ENCODE data around the gene WDR49. TPM values are rescaled to one million over a fixed set of nuclear protein-coding genes. Genes with fewer than 3 reads are reported as not detected.

WDR49 gene
- total RNA-seq, 1 donor from 2014 or later: 1.2 TPM

GRCh38 chr3:167483708-167484475 lies 169.8 kb downstream of the WDR49 start:
- Mint-ChIP-seq H3K27ac (no peak overlapping the region), H3K36me3 (no peaks in the 10 kb centered on the region), H3K4me3 (no peak overlapping the region), H3K4me1 (ENCODE audit: unreplicated experiment) (no peaks in the 10 kb centered on the region), H3K27me3 (no peaks in the 10 kb centered on the region), H3K9me3 (no peaks in the 10 kb centered on the region)
- TF ChIP-seq, protein P1, sequence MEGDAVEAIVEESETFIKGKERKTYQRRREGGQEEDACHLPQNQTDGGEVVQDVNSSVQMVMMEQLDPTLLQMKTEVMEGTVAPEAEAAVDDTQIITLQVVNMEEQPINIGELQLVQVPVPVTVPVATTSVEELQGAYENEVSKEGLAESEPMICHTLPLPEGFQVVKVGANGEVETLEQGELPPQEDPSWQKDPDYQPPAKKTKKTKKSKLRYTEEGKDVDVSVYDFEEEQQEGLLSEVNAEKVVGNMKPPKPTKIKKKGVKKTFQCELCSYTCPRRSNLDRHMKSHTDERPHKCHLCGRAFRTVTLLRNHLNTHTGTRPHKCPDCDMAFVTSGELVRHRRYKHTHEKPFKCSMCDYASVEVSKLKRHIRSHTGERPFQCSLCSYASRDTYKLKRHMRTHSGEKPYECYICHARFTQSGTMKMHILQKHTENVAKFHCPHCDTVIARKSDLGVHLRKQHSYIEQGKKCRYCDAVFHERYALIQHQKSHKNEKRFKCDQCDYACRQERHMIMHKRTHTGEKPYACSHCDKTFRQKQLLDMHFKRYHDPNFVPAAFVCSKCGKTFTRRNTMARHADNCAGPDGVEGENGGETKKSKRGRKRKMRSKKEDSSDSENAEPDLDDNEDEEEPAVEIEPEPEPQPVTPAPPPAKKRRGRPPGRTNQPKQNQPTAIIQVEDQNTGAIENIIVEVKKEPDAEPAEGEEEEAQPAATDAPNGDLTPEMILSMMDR (conservative IDR thresholded peaks at IDR 0.05): no peak
- no peak for DNase-seq (ENCODE audit: extremely low spot score, unreplicated experiment)

DNA sequence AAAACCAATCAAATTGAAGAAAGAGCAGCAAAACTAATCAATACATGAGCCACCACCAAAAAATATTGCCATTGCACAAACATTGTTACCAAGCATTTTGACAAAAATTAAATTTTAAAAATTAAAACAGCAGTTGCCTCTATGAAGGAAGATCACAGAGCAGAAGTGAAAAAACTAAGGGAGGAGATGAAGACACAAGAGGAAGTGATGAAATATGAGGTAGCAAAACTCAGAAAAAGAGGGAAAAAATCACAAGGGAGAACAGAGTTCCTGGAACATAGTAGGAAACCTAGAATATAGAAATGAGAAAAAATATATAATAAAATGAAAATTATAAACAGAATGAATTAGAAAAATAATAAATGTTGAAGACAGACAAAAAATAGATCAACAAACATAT lies 172.6 kb downstream of the WDR49 start:
- Mint-ChIP-seq H3K4me3 (no peak overlapping the region), H3K27me3 (no peaks in the 10 kb centered on the region), H3K27ac (no peak overlapping the region), H3K36me3 (no peaks in the 10 kb centered on the region), H3K4me1 (ENCODE audit: unreplicated experiment) (no peaks in the 10 kb centered on the region), H3K9me3 (no peaks in the 10 kb centered on the region)
- DNase-seq (ENCODE audit: extremely low spot score, unreplicated experiment): no peak
- TF ChIP-seq, protein P1 (conservative IDR thresholded peaks at IDR 0.05): no peak

GRCh38 chr3:167480748-167481147 lies 173.0 kb downstream of the WDR49 start:
- Mint-ChIP-seq H3K4me3 (no peak overlapping the region), H3K27ac (no peak overlapping the region), H3K27me3 (no peaks in the 10 kb centered on the region), H3K9me3 (no peaks in the 10 kb centered on the region), H3K4me1 (ENCODE audit: unreplicated experiment) (no peaks in the 10 kb centered on the region), H3K36me3 (no peaks in the 10 kb centered on the region)
- no peak for DNase-seq (ENCODE audit: extremely low spot score, unreplicated experiment)
- TF ChIP-seq, protein P1 (conservative IDR thresholded peaks at IDR 0.05): no peak

DNA sequence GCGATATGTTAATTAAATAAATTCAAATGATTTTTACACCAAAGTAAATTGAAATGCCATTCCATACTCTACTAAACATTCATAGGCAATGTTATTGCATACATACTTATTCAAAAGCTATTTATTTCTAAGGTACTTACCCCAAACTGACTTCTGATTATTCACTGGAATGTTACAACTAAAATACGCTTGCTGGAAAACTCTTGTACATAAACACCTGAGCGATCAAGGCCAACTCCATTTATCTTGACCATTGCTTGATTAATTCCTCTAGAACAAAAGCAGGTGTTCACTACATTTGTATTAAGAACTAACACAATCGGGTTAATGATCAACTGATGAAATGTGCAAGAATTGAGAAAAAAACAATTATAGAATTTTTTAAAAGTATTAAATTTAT lies 179.9 kb downstream of the WDR49 start, which contains the start of gene SERPINI2:
Gene SERPINI2, minus strand, starts transcription at position 180 of the 400 bp plus-strand sequence. CDS start 2,208 bp downstream, outside the sequence.
- TF ChIP-seq, protein P1 (conservative IDR thresholded peaks at IDR 0.05): no peak
- Mint-ChIP-seq H3K27ac (no peak within 1 kb of the TSS), H3K27me3 (no peaks in the 10 kb centered on the region), H3K4me1 (ENCODE audit: unreplicated experiment) (no peaks in the 10 kb centered on the region), H3K9me3 (no peaks in the 10 kb centered on the region), H3K4me3 (no peak within 1 kb of the TSS), H3K36me3 (no peaks in the 10 kb centered on the region)
- DNase-seq (ENCODE audit: extremely low spot score, unreplicated experiment): no peak

GRCh38 chr3:167469381-167469780 lies 184.4 kb downstream of the WDR49 start:
- no peak for DNase-seq (ENCODE audit: extremely low spot score, unreplicated experiment)
- TF ChIP-seq, protein P1 (conservative IDR thresholded peaks at IDR 0.05): no peak
- Mint-ChIP-seq H3K27me3 (no peaks in the 10 kb centered on the region), H3K4me1 (ENCODE audit: unreplicated experiment) (no peaks in the 10 kb centered on the region), H3K4me3 (no peak overlapping the region), H3K27ac (no peak overlapping the region), H3K36me3 (no peaks in the 10 kb centered on the region), H3K9me3 (no peaks in the 10 kb centered on the region)
